K562 (cell line): ENCODE results near the gene GJB4. TPM values are rescaled to one million over a fixed set of nuclear protein-coding genes. Genes with fewer than 3 reads are reported as not detected.

Experiments used
- BCL6 ChIP-seq: fragments of 250-450 bp; sonication (Bioruptor Pico); IDR thresholded peaks from 2 replicates; pipeline ENCODE4 v1.4.0; 2020
- ERF ChIP-seq: fragments of 450-650 bp; formaldehyde crosslinking; IDR thresholded peaks from 2 replicates; pipeline ENCODE4 v1.4.0; 2020; ENCODE audit warnings: mild to moderate bottlenecking, mixed read lengths
- ETV6 ChIP-seq, 3 experiments: fragments of 150-350 bp in 1 of 3; sonication (generic) in 1 of 3; formaldehyde crosslinking in 1 of 3; IDR thresholded peaks; 2 replicates each; pipeline versions ENCODE4 v1.6.1 to v1.8.0; 2014 to 2022; ENCODE audit warnings: borderline replicate concordance in 2 of 3, low read depth in 2 of 3, antibody characterized with exemption in 1 of 3, low read length in 1 of 3, mild to moderate bottlenecking in 1 of 3, missing genetic modification reagents in 1 of 3
- NCOA6 ChIP-seq: fragments of 450-650 bp; IDR thresholded peaks from 2 replicates; pipeline ENCODE4 v1.6.1; 2017; ENCODE audit warnings: mild to moderate bottlenecking
- NFIX ChIP-seq: fragments of 250-450 bp; sonication (Bioruptor Pico); IDR thresholded peaks from 2 replicates; pipeline ENCODE4 v1.4.0; 2020; ENCODE audit warnings: low read depth, mild to moderate bottlenecking, moderate library complexity
- PCBP1 ChIP-seq: fragments of 200-400 bp; formaldehyde crosslinking; IDR thresholded peaks from 2 replicates; pipeline ENCODE4 v1.6.1; 2018; ENCODE audit warnings: mild to moderate bottlenecking, low read depth, low read length; ENCODE audit not compliant: poor library complexity, severe bottlenecking
- POLR3G ChIP-seq: IDR thresholded peaks from 2 replicates; pipeline ENCODE4 v1.6.1; 2011; ENCODE audit not compliant: insufficient read length, insufficient replicate concordance; ENCODE audit errors: extremely low read depth
- RAD21 ChIP-seq, 2 experiments: fragments of 250-450 bp in 1 of 2; fragments of 450-650 bp in 1 of 2; sonication (Bioruptor Pico) in 1 of 2; formaldehyde crosslinking in 1 of 2; IDR thresholded peaks in 1 of 2; conservative IDR thresholded peaks in 1 of 2; 2 replicates each; pipeline versions ENCODE4 v1.4.0 to v1.8.0; 2020 to 2022; ENCODE audit warnings: mild to moderate bottlenecking in 2 of 2, moderate library complexity in 1 of 2
- SPI1 ChIP-seq: IDR thresholded peaks from 2 replicates; pipeline ENCODE4 v1.6.1; 2011; ENCODE audit warnings: low read depth, low read length, control low read depth, borderline replicate concordance
- ZFP36 ChIP-seq: fragments of 150-350 bp; IDR thresholded peaks from 2 replicates; pipeline ENCODE4 v1.6.1; 2018; ENCODE audit warnings: low read length, low read depth; ENCODE audit not compliant: partially characterized antibody
- polyA plus RNA-seq, 8 experiments: library from polyadenylated mRNA; depleted of rRNA in 4 of 8; stranded (reverse) in 5 of 8; unstranded in 3 of 8; fragments of >200 nt; fragmentation: Nextera tagmentation in 2 of 8; fragmentation: Illumina TruSeq in 1 of 8; extraction: Ambion mirVana in 2 of 8; extraction: Trizol in 1 of 8; gene quantifications; 2 replicates each; pipeline versions ENCODE4 v1.2.1 to v1.2.3, GENCODE V29; 2011 to 2014; ENCODE audit warnings: inconsistent platforms in 1 of 8, missing spikeins in 1 of 8
- total RNA-seq, 7 experiments: library from RNA; depleted of rRNA in 6 of 7; stranded (reverse); fragments of >200 nt in 6 of 7; fragmentation: Illumina TruSeq in 2 of 7; extraction: Trizol in 2 of 7; gene quantifications; 2 replicates each; pipeline versions ENCODE4 v1.2.1 to v1.2.3, GENCODE V29; 2011 to 2021; ENCODE audit warnings: low replicate concordance in 1 of 7
- TF ChIP-seq, protein P1 (sequence below): fragments of 450-650 bp; IDR thresholded peaks from 2 replicates; pipeline ENCODE4 v1.7.1; 2018; ENCODE audit warnings: mild to moderate bottlenecking, low read depth; ENCODE audit not compliant: partially characterized antibody
- TF ChIP-seq, protein P2 (sequence below), 3 experiments: IDR thresholded peaks in 2 of 3; conservative IDR thresholded peaks in 1 of 3; 2 replicates each; pipeline ENCODE4 v1.5.1; 2011 to 2012; ENCODE audit warnings: low read length in 3 of 3, mild to moderate bottlenecking in 3 of 3, control low read depth in 2 of 3, improper control_type of control experiment in 1 of 3, inconsistent platforms in 1 of 3, low read depth in 1 of 3, mixed read lengths in 1 of 3, moderate library complexity in 1 of 3; ENCODE audit not compliant: insufficient read depth in 2 of 3
- TF ChIP-seq, protein P3 (sequence below): fragments of 450-650 bp; IDR thresholded peaks from 2 replicates; pipeline ENCODE4 v1.6.1; 2018; ENCODE audit not compliant: partially characterized antibody

Gene GJB4
- total and polyA plus RNA-seq, 9 of the 15 experiments (the other 6 are each of a cell fraction or from before 2014, with no cell fraction given) = 0.03 TPM; not detected in 8

DNA sequence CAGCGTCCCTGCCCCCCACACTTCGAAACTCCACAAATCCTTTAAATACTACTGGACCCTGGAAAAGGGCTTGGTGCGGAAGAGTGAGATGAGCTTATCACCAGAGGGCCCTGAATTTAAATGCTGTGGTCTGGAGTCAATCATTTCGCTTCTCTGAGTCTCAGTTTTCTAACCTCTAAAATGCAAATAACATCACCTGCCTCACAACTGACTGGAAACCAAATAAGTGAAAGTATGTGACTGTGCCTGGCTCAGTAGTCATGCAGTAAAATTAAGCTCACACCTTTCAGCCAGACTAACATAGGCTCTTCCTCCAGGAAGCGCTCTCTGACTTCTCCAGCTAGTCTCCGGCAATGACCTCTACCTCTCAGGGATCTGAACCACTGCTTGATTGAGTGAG is 37.5 kb downstream of the GJB4 start (continued):
- no peak for TF ChIP-seq POLR3G
- TF ChIP-seq, protein P1, sequence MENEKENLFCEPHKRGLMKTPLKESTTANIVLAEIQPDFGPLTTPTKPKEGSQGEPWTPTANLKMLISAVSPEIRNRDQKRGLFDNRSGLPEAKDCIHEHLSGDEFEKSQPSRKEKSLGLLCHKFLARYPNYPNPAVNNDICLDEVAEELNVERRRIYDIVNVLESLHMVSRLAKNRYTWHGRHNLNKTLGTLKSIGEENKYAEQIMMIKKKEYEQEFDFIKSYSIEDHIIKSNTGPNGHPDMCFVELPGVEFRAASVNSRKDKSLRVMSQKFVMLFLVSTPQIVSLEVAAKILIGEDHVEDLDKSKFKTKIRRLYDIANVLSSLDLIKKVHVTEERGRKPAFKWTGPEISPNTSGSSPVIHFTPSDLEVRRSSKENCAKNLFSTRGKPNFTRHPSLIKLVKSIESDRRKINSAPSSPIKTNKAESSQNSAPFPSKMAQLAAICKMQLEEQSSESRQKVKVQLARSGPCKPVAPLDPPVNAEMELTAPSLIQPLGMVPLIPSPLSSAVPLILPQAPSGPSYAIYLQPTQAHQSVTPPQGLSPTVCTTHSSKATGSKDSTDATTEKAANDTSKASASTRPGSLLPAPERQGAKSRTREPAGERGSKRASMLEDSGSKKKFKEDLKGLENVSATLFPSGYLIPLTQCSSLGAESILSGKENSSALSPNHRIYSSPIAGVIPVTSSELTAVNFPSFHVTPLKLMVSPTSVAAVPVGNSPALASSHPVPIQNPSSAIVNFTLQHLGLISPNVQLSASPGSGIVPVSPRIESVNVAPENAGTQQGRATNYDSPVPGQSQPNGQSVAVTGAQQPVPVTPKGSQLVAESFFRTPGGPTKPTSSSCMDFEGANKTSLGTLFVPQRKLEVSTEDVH = no peak
- TF ChIP-seq ETV6 (IDR thresholded peaks at IDR 0.05; ENCODE audit: borderline replicate concordance in 1 of 2, low read depth in 2 of 2, low read length in 1 of 2) = no peak
- no peak for TF ChIP-seq ETV6 (CRISPR knock-in tag; IDR thresholded peaks at IDR 0.05; ENCODE audit: borderline replicate concordance)
- TF ChIP-seq PCBP1 = no peak
- TF ChIP-seq, protein P2, sequence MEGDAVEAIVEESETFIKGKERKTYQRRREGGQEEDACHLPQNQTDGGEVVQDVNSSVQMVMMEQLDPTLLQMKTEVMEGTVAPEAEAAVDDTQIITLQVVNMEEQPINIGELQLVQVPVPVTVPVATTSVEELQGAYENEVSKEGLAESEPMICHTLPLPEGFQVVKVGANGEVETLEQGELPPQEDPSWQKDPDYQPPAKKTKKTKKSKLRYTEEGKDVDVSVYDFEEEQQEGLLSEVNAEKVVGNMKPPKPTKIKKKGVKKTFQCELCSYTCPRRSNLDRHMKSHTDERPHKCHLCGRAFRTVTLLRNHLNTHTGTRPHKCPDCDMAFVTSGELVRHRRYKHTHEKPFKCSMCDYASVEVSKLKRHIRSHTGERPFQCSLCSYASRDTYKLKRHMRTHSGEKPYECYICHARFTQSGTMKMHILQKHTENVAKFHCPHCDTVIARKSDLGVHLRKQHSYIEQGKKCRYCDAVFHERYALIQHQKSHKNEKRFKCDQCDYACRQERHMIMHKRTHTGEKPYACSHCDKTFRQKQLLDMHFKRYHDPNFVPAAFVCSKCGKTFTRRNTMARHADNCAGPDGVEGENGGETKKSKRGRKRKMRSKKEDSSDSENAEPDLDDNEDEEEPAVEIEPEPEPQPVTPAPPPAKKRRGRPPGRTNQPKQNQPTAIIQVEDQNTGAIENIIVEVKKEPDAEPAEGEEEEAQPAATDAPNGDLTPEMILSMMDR (IDR thresholded peaks at IDR 0.05 in 2 of 3, conservative IDR thresholded peaks at IDR 0.05 in 1 of 3; ENCODE audit: insufficient read depth in 2 of 3, low read depth in 1 of 3, low read length in 3 of 3) = peak in 1 of 3 experiments; percentile 10; a peak in 1 of 6 replicates
- no peak for TF ChIP-seq NFIX
- TF ChIP-seq NCOA6 = no peak
- TF ChIP-seq BCL6 = no peak
- TF ChIP-seq, protein P3, sequence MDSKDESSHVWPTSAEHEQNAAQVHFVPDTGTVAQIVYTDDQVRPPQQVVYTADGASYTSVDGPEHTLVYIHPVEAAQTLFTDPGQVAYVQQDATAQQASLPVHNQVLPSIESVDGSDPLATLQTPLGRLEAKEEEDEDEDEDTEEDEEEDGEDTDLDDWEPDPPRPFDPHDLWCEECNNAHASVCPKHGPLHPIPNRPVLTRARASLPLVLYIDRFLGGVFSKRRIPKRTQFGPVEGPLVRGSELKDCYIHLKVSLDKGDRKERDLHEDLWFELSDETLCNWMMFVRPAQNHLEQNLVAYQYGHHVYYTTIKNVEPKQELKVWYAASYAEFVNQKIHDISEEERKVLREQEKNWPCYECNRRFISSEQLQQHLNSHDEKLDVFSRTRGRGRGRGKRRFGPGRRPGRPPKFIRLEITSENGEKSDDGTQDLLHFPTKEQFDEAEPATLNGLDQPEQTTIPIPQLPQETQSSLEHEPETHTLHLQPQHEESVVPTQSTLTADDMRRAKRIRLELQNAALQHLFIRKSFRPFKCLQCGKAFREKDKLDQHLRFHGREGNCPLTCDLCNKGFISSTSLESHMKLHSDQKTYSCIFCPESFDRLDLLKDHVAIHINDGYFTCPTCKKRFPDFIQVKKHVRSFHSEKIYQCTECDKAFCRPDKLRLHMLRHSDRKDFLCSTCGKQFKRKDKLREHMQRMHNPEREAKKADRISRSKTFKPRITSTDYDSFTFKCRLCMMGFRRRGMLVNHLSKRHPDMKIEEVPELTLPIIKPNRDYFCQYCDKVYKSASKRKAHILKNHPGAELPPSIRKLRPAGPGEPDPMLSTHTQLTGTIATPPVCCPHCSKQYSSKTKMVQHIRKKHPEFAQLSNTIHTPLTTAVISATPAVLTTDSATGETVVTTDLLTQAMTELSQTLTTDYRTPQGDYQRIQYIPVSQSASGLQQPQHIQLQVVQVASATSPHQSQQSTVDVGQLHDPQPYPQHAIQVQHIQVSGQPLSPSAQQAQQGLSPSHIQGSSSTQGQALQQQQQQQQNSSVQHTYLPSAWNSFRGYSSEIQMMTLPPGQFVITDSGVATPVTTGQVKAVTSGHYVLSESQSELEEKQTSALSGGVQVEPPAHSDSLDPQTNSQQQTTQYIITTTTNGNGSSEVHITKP = peak; percentile 68
- TF ChIP-seq RAD21 (CRISPR knock-in tag; conservative IDR thresholded peaks at IDR 0.05 in 1 of 2, IDR thresholded peaks at IDR 0.05 in 1 of 2) = peak in 1 of 2 experiments; percentile 26; a peak in 1 of 4 replicates
- peak; percentile 68 for TF ChIP-seq ZFP36
- no peak for TF ChIP-seq SPI1
- TF ChIP-seq ERF (CRISPR knock-in tag) = no peak
- TF ChIP-seq, all 486 proteins: peak for 4
